ENCODE measurements around the gene NTM.

DNA sequence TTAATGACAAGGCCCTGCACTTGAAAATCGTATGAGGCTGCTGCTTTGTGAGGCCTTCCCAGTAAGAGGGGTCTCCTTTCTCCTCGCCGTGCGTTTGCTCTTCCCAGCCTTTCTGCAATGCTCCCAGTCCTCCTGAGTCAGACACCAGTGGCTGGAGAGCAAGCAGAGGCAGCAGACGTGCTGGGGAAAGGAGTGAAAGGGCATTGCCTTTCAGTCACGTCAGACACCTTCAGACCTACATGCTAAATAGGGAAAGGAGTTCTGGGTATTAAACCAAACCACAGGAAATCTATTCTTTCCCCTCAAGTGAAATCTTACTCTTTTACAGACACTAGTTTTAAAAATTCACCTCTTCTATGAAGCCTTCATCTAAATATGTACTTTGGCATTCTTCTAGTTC is 274.8 kb downstream of the NTM start:
- TF ChIP-seq, protein P1, sequence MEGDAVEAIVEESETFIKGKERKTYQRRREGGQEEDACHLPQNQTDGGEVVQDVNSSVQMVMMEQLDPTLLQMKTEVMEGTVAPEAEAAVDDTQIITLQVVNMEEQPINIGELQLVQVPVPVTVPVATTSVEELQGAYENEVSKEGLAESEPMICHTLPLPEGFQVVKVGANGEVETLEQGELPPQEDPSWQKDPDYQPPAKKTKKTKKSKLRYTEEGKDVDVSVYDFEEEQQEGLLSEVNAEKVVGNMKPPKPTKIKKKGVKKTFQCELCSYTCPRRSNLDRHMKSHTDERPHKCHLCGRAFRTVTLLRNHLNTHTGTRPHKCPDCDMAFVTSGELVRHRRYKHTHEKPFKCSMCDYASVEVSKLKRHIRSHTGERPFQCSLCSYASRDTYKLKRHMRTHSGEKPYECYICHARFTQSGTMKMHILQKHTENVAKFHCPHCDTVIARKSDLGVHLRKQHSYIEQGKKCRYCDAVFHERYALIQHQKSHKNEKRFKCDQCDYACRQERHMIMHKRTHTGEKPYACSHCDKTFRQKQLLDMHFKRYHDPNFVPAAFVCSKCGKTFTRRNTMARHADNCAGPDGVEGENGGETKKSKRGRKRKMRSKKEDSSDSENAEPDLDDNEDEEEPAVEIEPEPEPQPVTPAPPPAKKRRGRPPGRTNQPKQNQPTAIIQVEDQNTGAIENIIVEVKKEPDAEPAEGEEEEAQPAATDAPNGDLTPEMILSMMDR (IDR thresholded peaks at IDR 0.05), result no peak
- TF ChIP-seq POLR2AphosphoS5 (IDR thresholded peaks at IDR 0.05) (no peak), POLR2A (IDR thresholded peaks at IDR 0.05) (no peak), EP300 (IDR thresholded peaks at IDR 0.05) (no peak)
